HG02623 (cell line): ENCODE measurements around the gene SLC22A31.

Source experiments
- ATAC-seq: cut with Tn5 transposase; IDR thresholded peaks from one replicate; pipeline ENCODE4 v1.9.1; 2021; ENCODE audit warnings: moderate library complexity; ENCODE audit not compliant: unreplicated experiment

Gene SLC22A31

GRCh38 chr16:89179656-89180315 is 20.6 kb downstream of the SLC22A31 start:
- no peak for ATAC-seq

DNA sequence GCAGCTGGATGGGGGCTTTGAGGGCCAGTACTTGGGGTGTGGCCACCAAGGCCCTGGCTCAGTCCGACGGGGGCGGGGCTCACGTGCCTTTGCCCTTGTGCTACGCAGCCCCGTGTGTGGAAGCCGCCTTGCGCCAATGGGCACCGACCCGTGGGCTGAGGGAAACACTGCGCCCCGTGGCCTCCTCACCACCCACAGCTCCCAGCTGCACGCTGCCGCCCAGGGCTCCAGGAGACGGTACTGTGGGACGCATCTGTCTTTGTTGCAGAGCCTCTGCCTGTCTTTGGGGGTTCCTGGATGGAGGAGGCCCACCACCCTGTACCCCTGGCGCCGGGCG is 21.2 kb downstream of the SLC22A31 start:
- ATAC-seq = no peak

- ATAC-seq = no peak
These were observed 21.7 kb downstream of the SLC22A31 start for GRCh38 chr16:89178453-89179147.

- ATAC-seq = no peak
These were observed 22.8 kb downstream of the SLC22A31 start for GRCh38 chr16:89177501-89177900.

DNA sequence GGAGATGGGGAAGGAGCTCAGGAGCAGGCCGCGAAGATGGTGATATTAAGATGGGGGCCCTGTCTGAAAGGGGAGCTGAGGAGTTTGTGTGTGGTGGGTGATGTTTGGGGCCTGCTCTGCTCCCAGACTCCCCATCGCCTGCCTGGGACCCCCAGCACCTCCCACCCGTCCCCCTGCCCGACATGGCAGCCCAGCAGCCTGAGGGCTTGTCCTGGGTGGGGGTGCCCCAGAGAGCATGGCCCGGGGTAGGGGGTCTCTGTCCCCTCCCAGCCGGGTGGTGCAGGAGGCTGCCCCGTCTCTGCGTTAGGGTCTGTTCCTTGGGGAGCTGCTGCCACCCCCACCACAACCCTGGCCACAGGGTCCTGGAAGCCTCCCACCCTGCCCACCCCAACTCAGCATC is 23.6 kb downstream of the SLC22A31 start:
- ATAC-seq = no peak

DNA sequence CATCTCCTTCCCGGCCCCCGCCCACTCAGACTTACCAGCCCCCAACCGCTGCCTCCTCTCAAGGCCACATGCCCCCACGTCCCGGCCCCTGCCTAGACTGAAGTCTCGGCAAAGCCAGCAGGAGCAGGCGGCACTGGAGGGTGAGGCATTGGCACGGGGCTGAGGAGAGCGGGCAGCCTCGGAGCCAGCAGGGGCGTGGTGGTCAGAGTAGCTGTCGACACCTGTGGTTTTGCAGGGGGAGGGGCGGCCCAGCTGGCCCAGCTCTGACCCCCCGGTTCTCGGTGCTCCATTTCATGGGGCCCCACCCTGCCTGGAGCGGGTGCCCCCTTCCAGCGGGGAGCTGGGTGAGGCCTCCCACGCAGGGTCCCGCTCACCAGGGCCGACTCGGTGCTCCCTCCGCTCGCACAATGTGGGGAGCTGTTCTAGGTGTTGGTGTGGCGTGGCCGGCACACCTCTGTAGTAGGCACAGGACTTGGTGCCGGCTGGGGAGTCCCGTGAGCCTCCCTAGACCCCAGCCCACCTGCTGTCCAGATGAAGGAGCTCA is 24.1 kb downstream of the SLC22A31 start:
- no peak for ATAC-seq

- no peak for ATAC-seq
These were observed 24.8 kb downstream of the SLC22A31 start for GRCh38 chr16:89175280-89176146.

DNA sequence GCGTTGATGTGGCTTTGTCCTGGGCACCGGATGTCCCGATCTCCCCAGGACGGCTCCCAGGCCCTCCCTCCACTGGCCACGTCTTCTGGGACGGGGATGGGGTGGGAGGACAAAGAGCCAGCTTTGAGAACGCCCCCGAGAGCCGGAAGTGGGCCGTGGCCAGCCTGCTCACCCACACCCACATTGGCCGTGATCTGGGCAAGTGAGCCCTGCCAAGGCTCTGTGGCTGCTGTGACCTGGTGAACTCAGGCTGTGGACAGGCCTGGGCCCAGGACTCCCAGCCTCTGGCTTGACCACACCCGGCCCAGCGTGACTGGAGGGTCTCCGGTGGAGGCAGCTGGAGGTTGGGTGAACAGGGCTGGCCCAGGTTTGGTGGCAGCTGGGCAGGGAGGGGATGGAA is 25.5 kb downstream of the SLC22A31 start:
- ATAC-seq = no peak

DNA sequence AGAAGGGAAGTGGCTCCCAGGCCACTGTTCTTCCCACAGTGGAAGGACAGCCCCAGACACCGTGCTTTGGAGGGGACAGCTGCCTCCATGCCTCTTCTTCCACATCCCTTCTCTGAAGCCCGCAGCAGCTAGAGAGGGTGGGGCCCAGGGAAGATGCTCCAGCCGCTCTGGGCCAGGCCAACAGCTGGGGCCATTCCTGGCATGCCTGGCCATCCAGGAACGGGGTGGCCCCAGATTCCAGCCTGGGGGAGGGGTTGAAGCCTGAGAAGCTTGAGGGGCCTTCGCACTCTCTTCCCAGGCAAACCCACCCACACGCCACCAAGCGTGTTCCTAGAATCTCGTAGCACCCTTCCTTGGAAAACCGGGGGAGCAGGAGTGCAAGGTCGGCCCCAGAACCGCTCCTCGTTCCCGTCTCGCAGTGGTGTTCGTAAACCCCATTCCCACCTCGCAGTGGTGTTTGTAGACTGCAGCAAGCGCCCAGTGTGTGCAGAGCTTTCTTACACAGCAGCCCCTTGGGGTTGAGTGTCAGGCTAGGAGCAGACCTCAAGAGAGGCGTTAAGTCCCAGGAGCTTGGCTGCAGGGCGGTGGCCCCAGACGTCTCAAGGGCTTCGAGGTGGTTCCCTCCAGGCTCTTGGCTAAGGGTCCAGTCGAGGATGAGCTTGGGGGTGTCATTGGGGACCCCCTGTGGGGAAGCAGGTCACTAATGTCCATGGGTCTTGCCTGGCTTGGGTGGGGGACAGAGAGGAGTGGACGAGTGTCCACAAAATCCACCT is 26.1 kb downstream of the SLC22A31 start:
- no peak for ATAC-seq

DNA sequence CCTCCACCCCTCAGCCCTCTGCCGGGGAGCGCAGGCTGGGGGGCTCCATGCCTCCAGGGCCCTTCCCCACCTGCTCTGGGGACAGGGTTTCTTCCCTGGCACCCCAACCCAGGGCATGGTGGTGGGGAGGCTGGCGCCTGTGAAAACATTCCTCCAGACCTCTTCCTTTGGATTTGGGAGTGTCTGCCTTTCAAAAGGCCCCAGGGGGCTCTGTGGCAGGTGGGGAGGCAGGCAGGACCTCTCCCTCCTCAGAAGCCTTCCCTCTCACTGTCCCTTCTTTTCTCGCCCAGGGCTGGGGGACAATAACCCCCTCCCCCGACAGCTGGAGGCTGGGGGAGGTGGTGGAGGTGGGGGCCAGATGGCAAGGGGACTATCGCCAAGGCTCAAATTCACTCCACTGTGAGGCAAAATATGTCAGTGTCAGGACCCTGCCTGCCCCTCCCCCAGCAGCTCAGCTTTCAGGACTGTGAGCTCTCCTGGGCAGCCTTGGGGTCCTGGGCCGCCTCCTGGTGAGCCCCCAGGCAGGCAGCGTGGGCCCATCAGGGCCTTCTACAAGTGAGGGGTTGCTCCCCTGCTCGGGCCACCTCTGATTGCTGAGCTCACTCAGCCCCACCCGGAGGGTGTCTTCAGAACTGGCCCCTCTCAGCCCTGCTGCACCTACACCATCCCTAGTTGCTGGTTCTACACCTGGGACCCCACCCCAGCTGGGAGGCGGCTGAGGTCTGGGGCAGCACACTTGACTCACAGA is 27.0 kb downstream of the SLC22A31 start:
- no peak for ATAC-seq

- no peak for ATAC-seq
These were observed 27.7 kb downstream of the SLC22A31 start for GRCh38 chr16:89172528-89173173.

GRCh38 chr16:89172171-89172527 is 28.2 kb downstream of the SLC22A31 start:
- no peak for ATAC-seq

- peak; percentile 74 for ATAC-seq
These were observed 28.8 kb downstream of the SLC22A31 start, which contains the start of gene CDH15 for GRCh38 chr16:89171216-89172170. CDH15 (plus strand) TSS chr16:89171748; CDS start chr16:89171832, 84 bp downstream.

GRCh38 chr16:89170346-89171215 is 29.8 kb downstream of the SLC22A31 start:
- ATAC-seq = no peak

GRCh38 chr16:89169778-89170177 is 30.6 kb downstream of the SLC22A31 start:
- ATAC-seq = no peak

DNA sequence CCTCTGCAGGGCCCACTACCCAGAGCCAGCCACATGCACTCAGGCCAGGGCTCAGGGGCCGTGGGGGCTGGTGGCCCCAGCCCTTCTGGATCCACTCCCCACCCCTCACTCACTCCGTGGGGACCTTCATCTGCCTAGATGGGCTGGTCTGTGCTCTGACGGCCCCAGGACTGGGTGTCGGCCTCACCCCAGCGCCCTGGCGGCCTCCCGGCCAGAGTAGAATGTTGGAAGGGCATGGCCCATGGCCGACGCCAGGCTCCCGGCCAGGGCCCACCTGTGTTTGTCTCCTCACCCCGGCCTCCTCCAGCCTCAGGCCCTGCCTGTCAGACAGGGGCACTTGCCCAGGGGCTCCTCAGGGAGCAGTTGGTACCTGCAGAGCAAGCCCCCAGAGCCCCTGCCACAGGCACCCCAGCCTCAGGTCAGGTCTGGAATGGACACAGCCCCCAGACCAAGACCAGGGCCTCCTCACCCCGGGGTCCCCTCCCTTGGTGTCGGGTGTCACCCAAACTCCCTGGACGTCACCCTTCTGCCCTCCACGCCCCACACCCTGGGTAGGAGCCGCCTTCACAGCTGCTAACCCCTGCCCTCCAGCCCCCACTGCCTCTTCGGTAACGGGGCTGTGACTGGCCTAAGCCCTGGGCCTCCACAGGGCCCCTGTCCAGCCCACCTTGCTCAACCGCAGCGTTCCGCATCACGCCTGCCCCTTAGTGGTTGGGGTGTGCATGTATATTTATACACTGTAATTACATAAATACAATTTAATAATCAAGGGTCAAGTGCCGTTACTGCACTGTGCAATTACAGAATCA is 31.8 kb downstream of the SLC22A31 start:
- ATAC-seq = no peak
